HL-60 (cell line): ENCODE measurements around the gene GMDS.

ENCODE experiments used
- DNase-seq, 2 experiments: peaks; one replicate each; pipeline ENCODE4 v3.0.0-alpha.2; 2010 to 2020; ENCODE audit warnings: low read depth in 1 of 2, low spot score in 1 of 2
- H3K27ac ChIP-seq: fragments of 250-450 bp; sonication (Bioruptor Pico); replicated peaks from 2 replicates; pipeline ENCODE4 v1.5.1; 2020; ENCODE audit warnings: mild to moderate bottlenecking, moderate library complexity
- H3K27me3 ChIP-seq: fragments of 250-450 bp; sonication (Bioruptor Pico); 2 replicates; pipeline ENCODE4 v1.5.1; 2021; ENCODE audit warnings: mild to moderate bottlenecking, moderate library complexity; ENCODE audit not compliant: insufficient read depth, poor library complexity, severe bottlenecking
- H3K4me3 ChIP-seq: replicated peaks from 2 replicates; pipeline ENCODE4 v1.5.1; 2011; ENCODE audit warnings: mild to moderate bottlenecking, control low read depth, low read length; ENCODE audit not compliant: insufficient read depth
- GABPA ChIP-seq: IDR thresholded peaks from 2 replicates; pipeline ENCODE4 v1.6.1; 2012; ENCODE audit warnings: low read depth
- POLR2AphosphoS5 ChIP-seq: IDR thresholded peaks from 2 replicates; pipeline ENCODE4 v1.6.1; 2012; ENCODE audit warnings: low read depth
- SPI1 ChIP-seq: IDR thresholded peaks from 2 replicates; pipeline ENCODE4 v1.6.1; 2012; ENCODE audit warnings: low read depth, mild to moderate bottlenecking, borderline replicate concordance
- TF ChIP-seq, protein P1 (sequence below): IDR thresholded peaks from 2 replicates; pipeline ENCODE4 v1.6.1; 2012; ENCODE audit warnings: low read depth; ENCODE audit not compliant: insufficient replicate concordance
- TF ChIP-seq, protein P2 (sequence below): IDR thresholded peaks from one replicate; pipeline ENCODE4 v1.5.1; 2011; ENCODE audit warnings: low read length, control low read depth, inconsistent platforms; ENCODE audit not compliant: insufficient read depth

GMDS gene

DNA sequence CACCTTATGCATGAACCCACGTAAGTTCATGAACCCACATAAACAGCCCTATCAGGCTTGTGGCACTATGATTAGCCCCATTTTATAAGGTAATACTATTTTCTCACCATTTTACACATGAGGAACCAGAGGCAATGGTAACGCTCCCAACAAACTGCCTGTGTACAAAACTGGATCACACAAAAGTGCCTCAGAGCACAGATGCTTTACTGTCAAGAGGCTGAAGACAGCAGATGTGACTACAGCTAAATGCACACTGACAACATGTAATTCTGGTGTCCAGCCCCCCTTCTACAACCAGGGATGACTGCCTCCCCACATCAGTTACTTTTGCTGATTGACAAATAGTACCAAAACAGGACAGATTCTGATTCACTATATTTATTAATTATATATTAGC lies 69.6 kb downstream of the GMDS start:
- DNase-seq, result no peak
- no peak for TF ChIP-seq SPI1
- TF ChIP-seq, protein P1, sequence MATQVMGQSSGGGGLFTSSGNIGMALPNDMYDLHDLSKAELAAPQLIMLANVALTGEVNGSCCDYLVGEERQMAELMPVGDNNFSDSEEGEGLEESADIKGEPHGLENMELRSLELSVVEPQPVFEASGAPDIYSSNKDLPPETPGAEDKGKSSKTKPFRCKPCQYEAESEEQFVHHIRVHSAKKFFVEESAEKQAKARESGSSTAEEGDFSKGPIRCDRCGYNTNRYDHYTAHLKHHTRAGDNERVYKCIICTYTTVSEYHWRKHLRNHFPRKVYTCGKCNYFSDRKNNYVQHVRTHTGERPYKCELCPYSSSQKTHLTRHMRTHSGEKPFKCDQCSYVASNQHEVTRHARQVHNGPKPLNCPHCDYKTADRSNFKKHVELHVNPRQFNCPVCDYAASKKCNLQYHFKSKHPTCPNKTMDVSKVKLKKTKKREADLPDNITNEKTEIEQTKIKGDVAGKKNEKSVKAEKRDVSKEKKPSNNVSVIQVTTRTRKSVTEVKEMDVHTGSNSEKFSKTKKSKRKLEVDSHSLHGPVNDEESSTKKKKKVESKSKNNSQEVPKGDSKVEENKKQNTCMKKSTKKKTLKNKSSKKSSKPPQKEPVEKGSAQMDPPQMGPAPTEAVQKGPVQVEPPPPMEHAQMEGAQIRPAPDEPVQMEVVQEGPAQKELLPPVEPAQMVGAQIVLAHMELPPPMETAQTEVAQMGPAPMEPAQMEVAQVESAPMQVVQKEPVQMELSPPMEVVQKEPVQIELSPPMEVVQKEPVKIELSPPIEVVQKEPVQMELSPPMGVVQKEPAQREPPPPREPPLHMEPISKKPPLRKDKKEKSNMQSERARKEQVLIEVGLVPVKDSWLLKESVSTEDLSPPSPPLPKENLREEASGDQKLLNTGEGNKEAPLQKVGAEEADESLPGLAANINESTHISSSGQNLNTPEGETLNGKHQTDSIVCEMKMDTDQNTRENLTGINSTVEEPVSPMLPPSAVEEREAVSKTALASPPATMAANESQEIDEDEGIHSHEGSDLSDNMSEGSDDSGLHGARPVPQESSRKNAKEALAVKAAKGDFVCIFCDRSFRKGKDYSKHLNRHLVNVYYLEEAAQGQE, result no peak
- TF ChIP-seq, protein P2, sequence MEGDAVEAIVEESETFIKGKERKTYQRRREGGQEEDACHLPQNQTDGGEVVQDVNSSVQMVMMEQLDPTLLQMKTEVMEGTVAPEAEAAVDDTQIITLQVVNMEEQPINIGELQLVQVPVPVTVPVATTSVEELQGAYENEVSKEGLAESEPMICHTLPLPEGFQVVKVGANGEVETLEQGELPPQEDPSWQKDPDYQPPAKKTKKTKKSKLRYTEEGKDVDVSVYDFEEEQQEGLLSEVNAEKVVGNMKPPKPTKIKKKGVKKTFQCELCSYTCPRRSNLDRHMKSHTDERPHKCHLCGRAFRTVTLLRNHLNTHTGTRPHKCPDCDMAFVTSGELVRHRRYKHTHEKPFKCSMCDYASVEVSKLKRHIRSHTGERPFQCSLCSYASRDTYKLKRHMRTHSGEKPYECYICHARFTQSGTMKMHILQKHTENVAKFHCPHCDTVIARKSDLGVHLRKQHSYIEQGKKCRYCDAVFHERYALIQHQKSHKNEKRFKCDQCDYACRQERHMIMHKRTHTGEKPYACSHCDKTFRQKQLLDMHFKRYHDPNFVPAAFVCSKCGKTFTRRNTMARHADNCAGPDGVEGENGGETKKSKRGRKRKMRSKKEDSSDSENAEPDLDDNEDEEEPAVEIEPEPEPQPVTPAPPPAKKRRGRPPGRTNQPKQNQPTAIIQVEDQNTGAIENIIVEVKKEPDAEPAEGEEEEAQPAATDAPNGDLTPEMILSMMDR, result no peak
- no peak for TF ChIP-seq GABPA
- TF ChIP-seq POLR2AphosphoS5, result no peak
- H3K27ac ChIP-seq, result no peak overlapping the region
- H3K27me3 ChIP-seq, result no peaks in the 10 kb centered on the region
- H3K4me3 ChIP-seq, result no peak overlapping the region

DNA sequence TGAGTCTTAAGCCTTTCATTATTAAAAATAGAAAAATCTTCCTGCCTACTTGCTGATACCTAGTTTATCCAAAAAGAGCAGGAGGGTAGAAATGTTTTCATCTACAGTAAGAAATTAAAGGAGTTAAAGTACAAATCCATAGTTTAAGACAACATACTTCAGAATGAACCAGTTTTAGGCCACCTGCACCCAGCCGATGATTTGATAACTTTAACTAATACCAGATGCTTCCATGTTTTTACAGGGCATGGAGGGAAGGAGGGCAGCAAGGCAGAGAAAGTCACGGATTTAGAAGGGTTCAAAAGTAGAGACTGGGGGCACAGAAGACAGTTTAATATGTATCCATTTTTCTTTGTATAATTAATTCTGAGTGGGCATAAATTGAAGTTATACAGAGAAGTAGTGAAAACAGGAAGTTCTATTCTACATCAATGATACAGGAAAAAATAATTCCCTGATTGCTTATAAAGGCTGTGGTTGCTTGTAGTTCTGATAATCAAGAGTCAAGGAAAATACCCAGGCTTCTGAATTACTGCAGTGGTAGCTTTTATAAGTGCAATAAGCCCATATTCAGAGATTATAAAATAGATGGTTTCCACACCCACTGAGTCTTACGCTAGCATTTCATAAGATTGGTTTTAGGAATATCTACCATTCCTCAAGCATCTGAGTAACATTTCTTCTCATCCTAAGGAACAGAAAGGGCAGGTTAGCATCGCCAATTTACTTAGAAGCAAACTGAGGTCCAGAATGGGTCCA lies 72.0 kb downstream of the GMDS start:
- no peak for DNase-seq
- TF ChIP-seq, protein P2, result no peak
- TF ChIP-seq, protein P1, result no peak
- TF ChIP-seq GABPA, result no peak
- TF ChIP-seq POLR2AphosphoS5, result no peak
- TF ChIP-seq SPI1, result no peak
- Histone ChIP-seq H3K27ac (no peak overlapping the region), H3K4me3 (no peak overlapping the region), H3K27me3 (no peaks in the 10 kb centered on the region)

DNA sequence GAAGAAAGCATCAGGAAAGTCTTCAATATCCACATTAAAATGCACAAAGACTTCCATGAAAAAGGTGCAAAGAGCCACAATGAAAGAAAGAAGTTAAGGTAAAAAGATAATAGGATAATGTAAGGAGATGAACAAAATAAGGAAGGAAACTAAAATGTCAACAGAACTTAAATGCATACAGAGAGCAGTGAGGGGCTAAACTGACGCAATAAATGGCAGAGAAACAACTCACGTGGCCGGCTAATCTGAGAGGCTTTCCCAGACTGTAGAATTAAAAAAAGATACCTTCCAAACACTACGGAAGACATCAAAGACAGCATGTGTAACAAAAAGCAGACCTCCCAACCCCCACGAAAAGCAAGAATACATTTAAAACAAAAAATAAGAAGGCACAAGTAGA lies 73.7 kb downstream of the GMDS start:
- Histone ChIP-seq H3K27ac (peak overlapping the region; percentile 35), H3K4me3 (no peak overlapping the region), H3K27me3 (no peaks in the 10 kb centered on the region)
- TF ChIP-seq, protein P1, result no peak
- no peak for TF ChIP-seq GABPA
- TF ChIP-seq POLR2AphosphoS5, result no peak
- TF ChIP-seq SPI1, result no peak; the same call in 1 of the 2 replicates
- TF ChIP-seq, protein P2, result no peak
- peak in 1 of 2 experiments; percentile 61 for DNase-seq
